ENCODE measurements around the gene ATP4B.
"Not testable (repeated sequence)": the region's sequence is repeated elsewhere in the genome, so short reads cannot be mapped to it uniquely, and the experiment has no call there.

The ATP4B gene

DNA sequence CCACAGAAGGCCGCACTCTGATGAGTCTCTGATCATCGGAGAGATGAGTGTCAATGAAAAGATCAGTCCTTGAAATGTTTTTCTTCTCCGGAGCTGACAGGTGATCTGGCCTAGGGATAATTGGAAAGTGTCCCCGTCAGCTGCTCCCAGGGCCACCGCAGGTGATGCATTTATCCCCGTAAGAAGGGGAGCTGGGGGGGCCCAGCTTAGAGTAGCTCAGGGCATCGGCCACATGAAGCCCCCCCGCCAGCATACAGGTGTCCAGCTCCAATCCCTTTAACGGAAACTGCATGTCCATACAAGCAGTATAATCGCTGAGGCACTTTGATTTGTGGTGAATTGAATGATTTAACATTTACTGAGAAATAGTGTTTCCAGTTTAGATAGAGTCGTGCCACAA, 27.7 kb downstream of the ATP4B start:
- intact Hi-C loops (cut with DNase I; ENCODE audit: low total_unique reads) = no loop called here
- Histone ChIP-seq H3K27me3 (no peaks in the 10 kb centered on the region), H3K4me1 (no peaks in the 10 kb centered on the region), H3K4me3 (no peak overlapping the region), H3K27ac (no peak overlapping the region), H3K9me3 (no peaks in the 10 kb centered on the region), H3K36me3 (peaks cover 5 to 49% (median 23%) of the 10 kb centered on the region in 3 donors)
- no peak for DNase-seq
- TF ChIP-seq, protein P1, sequence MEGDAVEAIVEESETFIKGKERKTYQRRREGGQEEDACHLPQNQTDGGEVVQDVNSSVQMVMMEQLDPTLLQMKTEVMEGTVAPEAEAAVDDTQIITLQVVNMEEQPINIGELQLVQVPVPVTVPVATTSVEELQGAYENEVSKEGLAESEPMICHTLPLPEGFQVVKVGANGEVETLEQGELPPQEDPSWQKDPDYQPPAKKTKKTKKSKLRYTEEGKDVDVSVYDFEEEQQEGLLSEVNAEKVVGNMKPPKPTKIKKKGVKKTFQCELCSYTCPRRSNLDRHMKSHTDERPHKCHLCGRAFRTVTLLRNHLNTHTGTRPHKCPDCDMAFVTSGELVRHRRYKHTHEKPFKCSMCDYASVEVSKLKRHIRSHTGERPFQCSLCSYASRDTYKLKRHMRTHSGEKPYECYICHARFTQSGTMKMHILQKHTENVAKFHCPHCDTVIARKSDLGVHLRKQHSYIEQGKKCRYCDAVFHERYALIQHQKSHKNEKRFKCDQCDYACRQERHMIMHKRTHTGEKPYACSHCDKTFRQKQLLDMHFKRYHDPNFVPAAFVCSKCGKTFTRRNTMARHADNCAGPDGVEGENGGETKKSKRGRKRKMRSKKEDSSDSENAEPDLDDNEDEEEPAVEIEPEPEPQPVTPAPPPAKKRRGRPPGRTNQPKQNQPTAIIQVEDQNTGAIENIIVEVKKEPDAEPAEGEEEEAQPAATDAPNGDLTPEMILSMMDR (IDR thresholded peaks at IDR 0.05) = no peak

DNA sequence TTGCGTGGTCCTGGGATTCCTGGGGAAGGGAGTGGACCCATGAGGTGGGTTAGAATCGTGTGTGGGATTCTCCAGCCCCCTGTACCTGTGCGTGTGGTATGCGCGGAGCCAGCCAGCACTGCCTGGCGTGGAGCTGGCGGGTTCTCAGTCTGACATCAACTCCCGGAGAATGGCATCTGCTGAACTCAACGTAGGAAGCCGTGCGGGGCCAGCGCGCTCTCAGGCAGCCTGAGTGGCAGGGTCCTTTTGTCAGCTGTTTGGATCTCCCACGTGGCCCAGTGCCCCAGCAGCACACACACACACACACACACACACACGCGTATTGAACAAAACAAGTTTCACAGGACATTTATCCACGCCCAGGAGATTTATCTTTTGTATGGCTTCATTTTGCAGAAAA, 28.1 kb downstream of the ATP4B start:
- H3K27me3 ChIP-seq = no peaks in the 10 kb centered on the region
- TF ChIP-seq, protein P1 (IDR thresholded peaks at IDR 0.05) = no peak
- H3K36me3 ChIP-seq = peaks cover 4 to 44% (median 18%) of the 10 kb centered on the region in 3 donors
- intact Hi-C loops (cut with DNase I; ENCODE audit: low total_unique reads) = no loop called here
- H3K9me3 ChIP-seq = no peaks in the 10 kb centered on the region
- no peak overlapping the region for H3K27ac ChIP-seq
- no peaks in the 10 kb centered on the region for H3K4me1 ChIP-seq
- no peak for DNase-seq
- no peak overlapping the region for H3K4me3 ChIP-seq

DNA sequence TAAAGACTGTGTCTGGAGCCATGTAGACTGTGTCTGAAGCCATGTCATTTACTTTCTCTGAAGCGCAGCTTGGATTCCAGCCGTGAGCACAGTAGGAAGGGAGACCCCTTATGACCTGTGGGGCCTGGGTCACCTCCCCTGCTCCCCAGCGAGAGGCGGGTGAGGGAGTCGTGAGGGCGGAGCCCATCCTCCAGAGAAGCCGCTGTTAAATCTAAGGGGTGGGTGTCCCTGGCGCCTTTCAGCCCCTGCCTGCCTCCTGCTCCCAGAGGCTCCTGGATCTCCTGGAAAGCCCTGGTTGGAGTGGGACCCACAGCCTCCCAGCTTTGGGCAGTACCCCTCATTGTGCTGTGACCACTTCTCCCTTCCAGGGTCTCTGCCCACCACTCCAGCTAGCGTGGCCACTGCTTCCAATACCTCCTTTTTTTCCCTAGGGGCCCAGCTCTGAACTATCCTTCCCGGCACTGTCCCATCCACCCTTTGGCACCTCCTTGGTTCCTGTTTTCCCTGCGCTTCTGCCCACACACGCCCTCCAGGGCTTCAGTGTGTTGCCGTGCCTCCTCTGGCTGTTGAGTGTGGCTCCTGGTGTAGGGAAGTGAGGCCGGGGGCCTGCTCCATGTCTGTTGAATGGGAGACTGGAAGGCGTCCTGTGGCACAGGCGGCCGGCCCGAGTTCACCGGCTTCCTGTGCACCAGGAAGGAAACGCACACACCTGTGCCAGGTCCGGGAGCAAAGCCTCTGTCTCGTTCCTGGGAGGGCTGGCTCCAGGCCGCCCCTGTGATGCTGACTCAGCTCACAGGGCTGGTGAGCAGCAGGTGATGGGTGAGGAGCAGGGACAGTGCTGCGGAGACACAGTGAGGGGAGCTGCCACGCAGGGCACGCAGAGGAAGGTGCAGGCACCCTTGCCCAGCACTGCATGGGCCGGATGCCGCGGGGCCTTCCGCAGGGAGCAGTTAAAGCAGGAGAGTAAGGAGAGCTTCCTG, 29.4 kb downstream of the ATP4B start:
- no peak overlapping the region for H3K4me3 ChIP-seq
- H3K36me3 ChIP-seq = peaks cover 4 to 42% (median 7%) of the 10 kb centered on the region in 3 donors
- H3K27me3 ChIP-seq = no peaks in the 10 kb centered on the region
- DNase-seq = no peak
- no peak overlapping the region for H3K27ac ChIP-seq
- intact Hi-C loops (cut with DNase I; ENCODE audit: low total_unique reads) = no loop called here
- H3K9me3 ChIP-seq = no peaks in the 10 kb centered on the region
- no peaks in the 10 kb centered on the region for H3K4me1 ChIP-seq
- TF ChIP-seq, protein P1 (IDR thresholded peaks at IDR 0.05) = no peak

DNA sequence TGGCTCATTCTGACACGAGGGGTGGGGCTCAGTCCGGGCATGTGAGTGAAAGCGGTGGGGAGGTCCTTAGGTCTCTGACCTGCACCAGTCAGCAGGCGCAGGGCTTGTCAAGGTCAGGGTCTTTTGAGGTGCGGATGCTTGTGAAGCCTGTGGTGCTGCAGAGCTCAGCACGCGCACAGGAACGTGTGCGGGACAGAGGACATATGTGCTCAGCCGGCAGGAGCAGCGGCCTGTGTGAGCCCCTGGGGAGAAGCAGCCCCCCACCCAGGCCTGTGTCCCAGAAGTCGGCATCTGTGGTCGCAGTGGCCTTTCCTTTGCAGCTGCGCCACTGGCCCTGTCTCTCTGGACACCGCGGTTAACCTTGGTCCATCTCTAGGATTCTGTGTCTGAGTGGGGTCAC, 30.9 kb downstream of the ATP4B start:
- intact Hi-C loops (cut with DNase I; ENCODE audit: low total_unique reads) = no loop called here
- H3K27me3 ChIP-seq = no peaks in the 10 kb centered on the region
- H3K4me1 ChIP-seq = no peaks in the 10 kb centered on the region
- H3K4me3 ChIP-seq = no peak overlapping the region
- H3K36me3 ChIP-seq = peaks cover 0 to 37% (median 3%) of the 10 kb centered on the region in 3 donors
- no peak overlapping the region for H3K27ac ChIP-seq
- no peak for DNase-seq
- TF ChIP-seq, protein P1 (IDR thresholded peaks at IDR 0.05) = no peak
- H3K9me3 ChIP-seq = no peaks in the 10 kb centered on the region

GRCh38 chr13:113625965-113626721, 31.9 kb downstream of the ATP4B start:
- Histone ChIP-seq H3K27me3 (no peaks in the 10 kb centered on the region), H3K9me3 (no peaks in the 10 kb centered on the region), H3K4me3 (no peak overlapping the region), H3K27ac (no peak overlapping the region), H3K4me1 (no peaks in the 10 kb centered on the region), H3K36me3 (peaks cover 0 to 28% (median 0%) of the 10 kb centered on the region in 3 donors)
- TF ChIP-seq, protein P1 (IDR thresholded peaks at IDR 0.05) = no peak
- intact Hi-C loops (cut with DNase I; ENCODE audit: low total_unique reads) = no loop called here
- DNase-seq = no peak

DNA sequence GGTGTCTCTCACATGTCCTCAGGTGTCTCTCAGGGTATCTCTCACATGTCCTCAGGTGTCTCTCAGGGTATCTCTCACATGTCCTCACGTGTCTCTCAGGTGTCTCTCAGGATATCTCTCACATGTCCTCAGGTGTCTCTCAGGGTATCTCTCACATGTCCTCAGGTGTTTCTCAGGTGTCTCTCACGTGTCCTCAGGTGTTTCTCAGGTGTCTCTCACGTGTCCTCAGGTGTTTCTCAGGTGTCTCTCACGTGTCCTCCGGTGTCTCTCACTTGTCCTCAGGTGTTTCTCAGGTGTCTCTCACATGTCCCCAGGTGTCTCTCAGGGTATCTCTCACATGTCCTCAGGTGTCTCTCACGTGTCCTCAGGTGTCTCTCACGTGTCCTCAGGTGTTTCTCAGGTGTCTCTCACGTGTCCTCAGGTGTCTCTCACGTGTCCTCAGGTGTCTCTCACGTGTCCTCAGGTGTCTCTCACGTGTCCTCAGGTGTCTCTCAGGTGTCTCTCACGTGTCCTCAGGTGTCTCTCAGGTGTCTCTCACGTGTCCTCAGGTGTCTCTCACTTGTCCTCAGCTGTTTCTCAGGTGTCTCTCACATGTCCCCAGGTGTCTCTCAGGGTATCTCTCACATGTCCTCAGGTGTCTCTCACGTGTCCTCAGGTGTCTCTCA, 33.2 kb downstream of the ATP4B start:
- H3K27me3 ChIP-seq; DNase-seq; H3K4me3 ChIP-seq; H3K4me1 ChIP-seq; intact Hi-C loops (cut with DNase I; ENCODE audit: low total_unique reads); H3K27ac ChIP-seq; H3K9me3 ChIP-seq: not testable (repeated sequence)
- peaks cover 0 to 27% (median 0%) of the 10 kb centered on the region in 3 donors for H3K36me3 ChIP-seq

Data from tibial artery (tissue), 4 donors.